Measurements from ENCODE around the gene PRM2. TPM values are rescaled to one million over a fixed set of nuclear protein-coding genes. Genes with fewer than 3 reads are reported as not detected.

PRM2 gene
- total RNA-seq, 3 donors from 2014 or later = not detected

DNA sequence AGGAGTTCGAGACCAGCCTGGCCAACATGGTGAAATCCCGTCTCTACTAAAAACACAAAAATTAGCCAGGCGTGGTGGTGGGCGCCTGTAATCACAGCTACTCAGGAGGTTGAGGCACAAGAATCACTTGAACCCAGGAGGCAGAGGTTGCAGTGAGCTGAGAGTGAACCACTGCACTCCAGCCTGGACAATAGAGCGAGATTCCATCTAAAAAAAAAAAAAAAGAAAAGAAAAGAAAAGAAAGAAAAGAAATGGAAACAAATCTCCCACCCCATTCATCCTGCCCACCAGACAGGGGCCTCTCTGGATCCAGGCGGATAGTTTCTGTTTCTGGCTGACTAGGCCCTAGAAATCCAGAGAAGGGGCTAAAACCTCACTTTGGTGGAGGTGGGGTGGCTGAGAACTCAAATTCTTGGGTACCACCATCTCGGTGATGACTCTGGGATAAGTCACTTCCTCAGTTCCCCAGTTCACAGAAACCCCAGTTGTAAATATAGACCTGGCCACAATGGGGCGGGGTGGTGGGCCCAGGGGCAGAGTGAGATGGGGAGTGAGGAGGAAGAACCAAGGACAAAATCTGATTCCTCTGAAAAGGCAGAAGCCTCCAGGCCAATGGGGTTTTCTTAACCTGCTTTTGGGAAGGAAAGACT, 42.4 kb downstream of the PRM2 start:
- H3K36me3 ChIP-seq = no peaks in the 10 kb centered on the region
- H3K27ac ChIP-seq = peak overlapping the region in 1 of 2 donors; percentile 67

DNA sequence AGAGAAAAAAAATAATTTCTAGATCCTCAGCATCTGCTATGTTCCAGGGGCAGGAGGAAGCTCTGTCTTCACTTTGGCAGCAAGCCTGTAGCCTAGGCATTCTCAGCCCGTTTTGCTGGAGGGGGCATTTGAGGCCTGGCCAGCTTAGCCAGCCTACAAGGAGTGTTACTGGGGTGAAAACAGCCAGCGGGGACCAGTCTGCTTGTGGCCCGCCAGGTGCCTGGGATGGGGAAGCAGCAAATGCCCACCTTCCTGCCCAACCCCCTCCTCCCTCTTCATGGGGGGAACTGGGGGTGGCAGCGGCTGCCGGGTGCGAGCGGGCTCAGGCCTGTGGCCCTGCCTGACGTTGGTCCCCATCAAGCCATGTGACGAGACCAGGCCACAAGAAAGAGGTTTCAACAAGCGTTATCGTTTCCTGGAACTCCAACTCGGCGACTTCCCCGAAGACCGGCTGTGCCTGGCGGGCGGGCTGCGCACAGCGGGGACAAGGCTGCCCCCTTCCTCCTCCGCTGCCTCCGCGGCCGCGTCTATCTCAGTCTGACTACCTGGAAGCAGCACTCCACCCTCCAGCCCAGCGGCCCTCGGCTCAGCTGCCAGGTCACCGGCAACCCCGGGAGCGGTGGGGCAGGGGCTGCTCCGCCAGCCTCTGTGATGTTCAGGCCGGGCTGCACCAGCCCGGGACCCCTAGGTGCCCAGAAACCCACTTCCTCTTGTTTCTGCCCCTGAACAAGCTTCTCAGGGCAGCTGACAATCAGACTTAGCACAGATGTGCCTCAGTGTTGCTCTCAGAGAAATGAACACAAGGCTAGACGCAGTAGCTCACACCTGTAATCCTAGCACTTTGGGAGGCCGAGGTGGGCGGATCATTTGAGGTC, 43.2 kb downstream of the PRM2 start:
- H3K27ac ChIP-seq = peak overlapping the region; percentile 52 to 67
- intact Hi-C loops (cut with DNase I; ENCODE audit: low total_unique reads) = no loop called here
- H3K27me3 ChIP-seq = no peaks in the 10 kb centered on the region
- DNase-seq (ENCODE audit: low spot score in 2 of 2) = peak in 1 of 2 donors; percentile 48
- H3K9me3 ChIP-seq = no peaks in the 10 kb centered on the region
- no peaks in the 10 kb centered on the region for H3K4me1 ChIP-seq
- no peaks in the 10 kb centered on the region for H3K36me3 ChIP-seq
- peak overlapping the region in 1 of 3 donors; percentile 4 for H3K4me3 ChIP-seq
- TF ChIP-seq POLR2AphosphoS5 (IDR thresholded peaks at IDR 0.05) = peak in 1 of 3 donors; percentile 23
- TF ChIP-seq POLR2A (IDR thresholded peaks at IDR 0.05) = no peak
- TF ChIP-seq, protein P1, sequence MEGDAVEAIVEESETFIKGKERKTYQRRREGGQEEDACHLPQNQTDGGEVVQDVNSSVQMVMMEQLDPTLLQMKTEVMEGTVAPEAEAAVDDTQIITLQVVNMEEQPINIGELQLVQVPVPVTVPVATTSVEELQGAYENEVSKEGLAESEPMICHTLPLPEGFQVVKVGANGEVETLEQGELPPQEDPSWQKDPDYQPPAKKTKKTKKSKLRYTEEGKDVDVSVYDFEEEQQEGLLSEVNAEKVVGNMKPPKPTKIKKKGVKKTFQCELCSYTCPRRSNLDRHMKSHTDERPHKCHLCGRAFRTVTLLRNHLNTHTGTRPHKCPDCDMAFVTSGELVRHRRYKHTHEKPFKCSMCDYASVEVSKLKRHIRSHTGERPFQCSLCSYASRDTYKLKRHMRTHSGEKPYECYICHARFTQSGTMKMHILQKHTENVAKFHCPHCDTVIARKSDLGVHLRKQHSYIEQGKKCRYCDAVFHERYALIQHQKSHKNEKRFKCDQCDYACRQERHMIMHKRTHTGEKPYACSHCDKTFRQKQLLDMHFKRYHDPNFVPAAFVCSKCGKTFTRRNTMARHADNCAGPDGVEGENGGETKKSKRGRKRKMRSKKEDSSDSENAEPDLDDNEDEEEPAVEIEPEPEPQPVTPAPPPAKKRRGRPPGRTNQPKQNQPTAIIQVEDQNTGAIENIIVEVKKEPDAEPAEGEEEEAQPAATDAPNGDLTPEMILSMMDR (IDR thresholded peaks at IDR 0.05) = no peak

More for the DNA sequence above, 42.4 kb downstream of the PRM2 start:
- Histone ChIP-seq H3K27me3 (no peaks in the 10 kb centered on the region), H3K9me3 (no peaks in the 10 kb centered on the region), H3K4me1 (no peaks in the 10 kb centered on the region), H3K4me3 (no peak overlapping the region)
- DNase-seq (ENCODE audit: low spot score in 2 of 2) = no peak
- intact Hi-C loops (cut with DNase I; ENCODE audit: low total_unique reads) = no loop called here
- TF ChIP-seq, protein P1 (IDR thresholded peaks at IDR 0.05) = no peak
- TF ChIP-seq POLR2A (IDR thresholded peaks at IDR 0.05) (no peak), POLR2AphosphoS5 (IDR thresholded peaks at IDR 0.05) (no peak)

DNA sequence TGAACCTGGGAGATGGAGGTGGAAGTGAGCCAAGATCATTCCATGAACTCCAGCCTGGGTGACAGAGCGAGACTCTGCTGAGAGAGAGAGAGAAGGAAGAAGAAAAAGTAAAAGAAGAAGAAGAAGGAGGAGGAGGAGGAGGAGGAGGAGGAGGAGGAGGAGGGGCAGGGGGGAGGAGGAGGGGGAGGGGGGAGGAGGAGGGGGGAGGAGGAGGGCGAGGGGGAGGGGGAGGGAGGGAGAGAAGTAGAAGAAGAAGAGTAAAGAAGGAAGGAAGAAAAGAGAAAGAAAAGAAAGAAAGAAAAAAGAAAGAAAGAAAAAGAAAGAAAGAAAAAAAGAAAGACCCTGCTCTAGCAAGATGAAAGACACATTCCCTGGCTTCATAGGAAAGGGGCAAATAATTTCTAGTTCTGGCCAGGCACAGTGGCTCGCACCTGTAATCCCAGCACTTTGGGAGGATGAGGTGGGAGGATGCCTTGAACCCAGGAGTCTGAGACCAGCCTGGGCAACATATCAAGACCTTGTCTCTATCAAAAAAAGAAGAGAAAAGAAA, 43.9 kb downstream of the PRM2 start:
- H3K27me3 ChIP-seq = no peaks in the 10 kb centered on the region
- no peaks in the 10 kb centered on the region for H3K4me1 ChIP-seq
- TF ChIP-seq POLR2AphosphoS5 (IDR thresholded peaks at IDR 0.05) (no peak), POLR2A (IDR thresholded peaks at IDR 0.05) (no peak)
- TF ChIP-seq, protein P1 (IDR thresholded peaks at IDR 0.05) = no peak
- peak overlapping the region; percentile 52 to 67 for H3K27ac ChIP-seq
- no peaks in the 10 kb centered on the region for H3K9me3 ChIP-seq
- intact Hi-C loops (cut with DNase I; ENCODE audit: low total_unique reads) = no loop called here
- no peaks in the 10 kb centered on the region for H3K36me3 ChIP-seq
- no peak for DNase-seq (ENCODE audit: low spot score in 2 of 2)
- H3K4me3 ChIP-seq = no peak overlapping the region

DNA sequence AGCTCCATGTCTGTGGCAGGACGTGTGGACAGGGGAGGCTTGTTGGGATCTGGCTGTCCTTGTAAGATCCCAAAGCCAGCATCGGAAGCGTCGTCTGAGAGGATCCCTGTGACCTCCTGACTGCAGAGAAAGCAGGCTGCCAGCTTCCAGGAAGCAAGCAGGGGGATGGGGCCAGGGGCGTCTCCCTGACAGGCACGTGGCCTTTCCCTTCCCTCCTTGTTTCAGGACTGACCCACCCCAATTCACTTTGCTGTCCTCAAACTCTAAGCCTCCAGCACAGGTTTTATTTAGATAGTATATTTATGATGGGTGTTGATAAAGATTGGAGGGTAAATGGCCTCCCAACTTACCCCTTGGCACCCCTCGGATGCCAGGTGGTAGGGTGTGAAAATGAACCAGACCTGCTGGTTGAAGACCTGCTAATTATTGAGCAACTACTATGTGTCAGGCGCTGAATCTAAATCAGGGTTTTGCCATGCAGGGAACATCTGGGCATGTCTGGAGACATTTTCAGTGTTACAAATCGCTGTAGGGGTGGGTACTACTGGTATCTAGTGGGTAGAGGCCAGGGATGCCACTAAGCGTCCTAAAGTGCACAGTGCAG, 44.8 kb downstream of the PRM2 start:
- H3K27ac ChIP-seq = no peak overlapping the region
- no peak for TF ChIP-seq POLR2AphosphoS5 (IDR thresholded peaks at IDR 0.05)
- no peak for TF ChIP-seq POLR2A (IDR thresholded peaks at IDR 0.05)
- TF ChIP-seq, protein P1 (IDR thresholded peaks at IDR 0.05) = no peak
- H3K4me3 ChIP-seq = no peak overlapping the region
- no peaks in the 10 kb centered on the region for H3K9me3 ChIP-seq
- no peaks in the 10 kb centered on the region for H3K27me3 ChIP-seq
- intact Hi-C loops (cut with DNase I; ENCODE audit: low total_unique reads) = no loop called here
- no peak for DNase-seq (ENCODE audit: low spot score in 2 of 2)
- H3K4me1 ChIP-seq = no peaks in the 10 kb centered on the region
- H3K36me3 ChIP-seq = no peaks in the 10 kb centered on the region

All from breast epithelium (tissue), 4 donors.